Keratinocyte (primary cell): Measurements from ENCODE around the gene LYRM2. TPM values are rescaled to one million over a fixed set of nuclear protein-coding genes. Genes with fewer than 3 reads are reported as not detected.

ENCODE experiments used
- DNase-seq: peaks from one replicate; pipeline ENCODE4 v3.0.0-alpha.2; 2011; ENCODE audit warnings: low read depth, missing footprints, low spot score
- FAIRE-seq: peaks from 2 replicates; lab custom pipeline; 2011; peaks lifted over from hg19 to GRCh38; lab: Jason Lieb, UNC
- H2AFZ ChIP-seq: 2 replicates; pipeline ENCODE4 v1.6.0; 2012; ENCODE audit warnings: low read length, control low read depth, inconsistent platforms; ENCODE audit not compliant: control insufficient read depth
- H3K27ac ChIP-seq: 2 replicates; pipeline ENCODE4 v1.5.1; 2011; ENCODE audit warnings: low read length; ENCODE audit not compliant: control insufficient read depth, insufficient read depth
- H3K27me3 ChIP-seq: 3 replicates; pipeline ENCODE4 v1.6.0; 2011; ENCODE audit warnings: low read length; ENCODE audit not compliant: control insufficient read depth, insufficient read depth; ENCODE audit errors: extremely low read depth
- H3K36me3 ChIP-seq, 2 experiments: 2 replicates in 1 of 2; 3 replicates in 1 of 2; pipeline ENCODE4 v1.5.1; 2011; ENCODE audit warnings: low read length in 2 of 2, mild to moderate bottlenecking in 1 of 2; ENCODE audit not compliant: control insufficient read depth in 2 of 2, insufficient read depth in 2 of 2; ENCODE audit errors: extremely low read depth in 1 of 2
- H3K4me1 ChIP-seq: 3 replicates; pipeline ENCODE4 v1.5.1; 2011; ENCODE audit warnings: low read length; ENCODE audit not compliant: control insufficient read depth, insufficient read depth; ENCODE audit errors: extremely low read depth
- H3K4me2 ChIP-seq: 3 replicates; pipeline ENCODE4 v1.6.0; 2011; ENCODE audit warnings: low read depth, low read length; ENCODE audit not compliant: control insufficient read depth, insufficient read depth; ENCODE audit errors: extremely low read depth
- H3K4me3 ChIP-seq, 3 experiments: fragments of 200-600 bp in 1 of 3; sonication (generic) in 1 of 3; 2 replicates in 2 of 3; 3 replicates in 1 of 3; pipeline ENCODE4 v1.5.1; 2011 to 2016; ENCODE audit warnings: low read length in 3 of 3, mild to moderate bottlenecking in 3 of 3, control low read depth in 2 of 3, inconsistent platforms in 1 of 3, low read depth in 1 of 3, mixed read lengths in 1 of 3, mixed run types in 1 of 3, moderate library complexity in 1 of 3; ENCODE audit not compliant: control insufficient read depth in 2 of 3, insufficient read depth in 2 of 3; ENCODE audit errors: extremely low read depth in 1 of 3
- H3K79me2 ChIP-seq: 2 replicates; pipeline ENCODE4 v1.6.0; 2012; ENCODE audit warnings: low read length; ENCODE audit not compliant: control insufficient read depth, insufficient read depth
- H3K9ac ChIP-seq: 3 replicates; pipeline ENCODE4 v1.6.0; 2011; ENCODE audit warnings: low read length; ENCODE audit not compliant: control insufficient read depth, insufficient read depth; ENCODE audit errors: extremely low read depth
- H3K9me1 ChIP-seq: 3 replicates; pipeline ENCODE4 v1.6.0; 2011; ENCODE audit warnings: low read length; ENCODE audit not compliant: control insufficient read depth, insufficient read depth; ENCODE audit errors: extremely low read depth
- H3K9me3 ChIP-seq: 2 replicates; pipeline ENCODE4 v1.5.1; 2012; ENCODE audit warnings: low read depth, low read length; ENCODE audit not compliant: control insufficient read depth
- H4K20me1 ChIP-seq: 3 replicates; pipeline ENCODE4 v1.6.0; 2011; ENCODE audit warnings: low read length; ENCODE audit not compliant: control insufficient read depth, insufficient read depth; ENCODE audit errors: extremely low read depth
- CTCF ChIP-seq, 3 experiments: IDR thresholded peaks in 1 of 3; conservative IDR thresholded peaks in 1 of 3; optimal IDR thresholded peaks in 1 of 3; 2 replicates in 2 of 3; 3 replicates in 1 of 3; pipeline versions ENCODE3 to v1.5.1; 2011; ENCODE audit warnings: low read length in 3 of 3, mild to moderate bottlenecking in 3 of 3, moderate library complexity in 2 of 3, control low read depth in 1 of 3, inconsistent platforms in 1 of 3; ENCODE audit not compliant: insufficient read depth in 2 of 3; ENCODE audit errors: extremely low read depth in 1 of 3
- EZH2 ChIP-seq: IDR thresholded peaks from one replicate; pipeline ENCODE4 v1.6.1; 2012; ENCODE audit warnings: inconsistent platforms, mild to moderate bottlenecking, low read length, moderate library complexity
- dilution Hi-C: fragments of 300-500 bp; cut with MboI; formaldehyde crosslinking; loops from one replicate; pipeline ENCODE4 v1.7.0; 2020; ENCODE audit warnings: low sequenced_read_pairs; ENCODE audit not compliant: extremely low pct_ligation_motif_present
- polyA plus RNA-seq, 5 experiments: library from polyadenylated mRNA; depleted of rRNA in 3 of 5; stranded (reverse) in 3 of 5; stranded (forward) in 1 of 5; unstranded in 1 of 5; fragments of >200 nt; gene quantifications; 1 replicate in 1 of 5; 2 replicates in 3 of 5; 3 replicates in 1 of 5; pipeline versions ENCODE4 v1.2.1 to v1.2.3, GENCODE V29; 2011 to 2012; ENCODE audit warnings: missing spikeins in 2 of 5, low read depth in 1 of 5, low replicate concordance in 1 of 5

Gene LYRM2
- polyA plus RNA-seq, 1 donor (not counting 4 experiments of a cell fraction or from before 2014, with no cell fraction given), result 43.0 TPM

GRCh38 chr6:89584539-89584938 lies 54.0 kb downstream of the LYRM2 start:
- dilution Hi-C loops, result no loop called here
- Histone ChIP-seq H3K27ac (no peak overlapping the region), H3K36me3 (no peaks in the 10 kb centered on the region), H3K4me1 (no peaks in the 10 kb centered on the region), H2AFZ (no peak overlapping the region), H3K9me3 (no peaks in the 10 kb centered on the region), H3K9ac (no peak overlapping the region), H3K9me1 (no peaks in the 10 kb centered on the region), H4K20me1 (no peaks in the 10 kb centered on the region), H3K4me3 (no peak overlapping the region), H3K27me3 (no peaks in the 10 kb centered on the region), H3K4me2 (no peak overlapping the region), H3K79me2 (no peaks in the 10 kb centered on the region)
- TF ChIP-seq EZH2 (no peak), CTCF (optimal IDR thresholded peaks at IDR 0.05 in 1 of 3, IDR thresholded peaks at IDR 0.05 in 1 of 3, conservative IDR thresholded peaks at IDR 0.05 in 1 of 3; ENCODE audit: extremely low read depth in 1 of 3, insufficient read depth in 2 of 3, low read length in 3 of 3) (no peak)
- no peak for DNase-seq
- no peak for FAIRE-seq

GRCh38 chr6:89583559-89583958 lies 55.0 kb downstream of the LYRM2 start:
- H3K36me3 ChIP-seq, result no peaks in the 10 kb centered on the region
- DNase-seq, result no peak
- no peak overlapping the region for H3K4me3 ChIP-seq
- H3K9ac ChIP-seq, result no peak overlapping the region
- H3K9me3 ChIP-seq, result no peaks in the 10 kb centered on the region
- FAIRE-seq, result no peak
- H3K4me2 ChIP-seq, result no peak overlapping the region
- no peaks in the 10 kb centered on the region for H3K9me1 ChIP-seq
- H3K4me1 ChIP-seq, result no peaks in the 10 kb centered on the region
- no peaks in the 10 kb centered on the region for H3K27me3 ChIP-seq
- no peak overlapping the region for H2AFZ ChIP-seq
- dilution Hi-C loops, result no loop called here
- no peaks in the 10 kb centered on the region for H4K20me1 ChIP-seq
- no peaks in the 10 kb centered on the region for H3K79me2 ChIP-seq
- TF ChIP-seq CTCF (optimal IDR thresholded peaks at IDR 0.05 in 1 of 3, IDR thresholded peaks at IDR 0.05 in 1 of 3, conservative IDR thresholded peaks at IDR 0.05 in 1 of 3; ENCODE audit: extremely low read depth in 1 of 3, insufficient read depth in 2 of 3, low read length in 3 of 3), result no peak
- no peak for TF ChIP-seq EZH2
- H3K27ac ChIP-seq, result no peak overlapping the region
